ENCODE measurements around the gene ACADS. TPM values are rescaled to one million over a fixed set of nuclear protein-coding genes. Genes with fewer than 3 reads are reported as not detected.

ACADS gene
- polyA plus RNA-seq, 1 donor (not counting 4 experiments of a cell fraction or from before 2014, with no cell fraction given) = 2.2 TPM

DNA sequence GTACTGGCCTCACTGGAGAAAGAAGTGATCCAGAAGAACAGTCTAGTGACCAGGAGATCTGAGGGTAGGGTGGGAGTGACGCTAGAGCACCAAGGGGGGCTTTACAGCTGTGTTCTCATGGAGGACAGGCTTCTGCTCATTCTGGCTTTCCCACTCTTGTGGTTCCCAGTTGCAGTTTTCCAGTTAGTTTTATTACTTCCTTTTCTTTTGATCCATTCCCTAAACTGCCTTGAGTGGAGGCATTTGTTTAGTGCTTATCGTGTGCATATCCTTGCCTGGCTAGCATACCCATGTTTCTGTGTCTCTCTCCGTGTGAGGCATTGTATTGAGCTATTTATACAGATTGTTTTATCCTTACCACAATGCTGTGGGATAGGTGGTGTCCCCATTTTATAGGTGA lies 34.6 kb upstream of the ACADS start:
- Histone ChIP-seq H3K9ac (ENCODE audit: control insufficient read depth, extremely low read depth, insufficient read depth, low read length) (no peak overlapping the region), H3K36me3 (ENCODE audit: control insufficient read depth in 2 of 2, extremely low read depth in 1 of 2, insufficient read depth in 2 of 2, low read length in 2 of 2) (peaks cover 8 to 21% of the 10 kb centered on the region in 2 experiments), H3K27ac (ENCODE audit: control insufficient read depth, insufficient read depth, low read length) (no peak overlapping the region), H3K4me2 (ENCODE audit: control insufficient read depth, extremely low read depth, insufficient read depth, low read depth, low read length) (no peak overlapping the region), H4K20me1 (ENCODE audit: control insufficient read depth, extremely low read depth, insufficient read depth, low read length) (peaks cover 11% of the 10 kb centered on the region), H3K4me1 (ENCODE audit: control insufficient read depth, extremely low read depth, insufficient read depth, low read length) (peaks cover 19% of the 10 kb centered on the region), H3K27me3 (ENCODE audit: control insufficient read depth, extremely low read depth, insufficient read depth, low read length) (no peaks in the 10 kb centered on the region), H3K9me3 (ENCODE audit: control insufficient read depth, low read depth, low read length) (no peaks in the 10 kb centered on the region), H3K4me3 (ENCODE audit: control insufficient read depth in 2 of 3, extremely low read depth in 1 of 3, insufficient read depth in 2 of 3, low read depth in 1 of 3, low read length in 3 of 3) (no peak overlapping the region), H2AFZ (ENCODE audit: control insufficient read depth, low read length) (no peak overlapping the region), H3K79me2 (ENCODE audit: control insufficient read depth, insufficient read depth, low read length) (peaks cover 63% of the 10 kb centered on the region), H3K9me1 (ENCODE audit: control insufficient read depth, extremely low read depth, insufficient read depth, low read length) (no peaks in the 10 kb centered on the region)
- TF ChIP-seq, protein P1, sequence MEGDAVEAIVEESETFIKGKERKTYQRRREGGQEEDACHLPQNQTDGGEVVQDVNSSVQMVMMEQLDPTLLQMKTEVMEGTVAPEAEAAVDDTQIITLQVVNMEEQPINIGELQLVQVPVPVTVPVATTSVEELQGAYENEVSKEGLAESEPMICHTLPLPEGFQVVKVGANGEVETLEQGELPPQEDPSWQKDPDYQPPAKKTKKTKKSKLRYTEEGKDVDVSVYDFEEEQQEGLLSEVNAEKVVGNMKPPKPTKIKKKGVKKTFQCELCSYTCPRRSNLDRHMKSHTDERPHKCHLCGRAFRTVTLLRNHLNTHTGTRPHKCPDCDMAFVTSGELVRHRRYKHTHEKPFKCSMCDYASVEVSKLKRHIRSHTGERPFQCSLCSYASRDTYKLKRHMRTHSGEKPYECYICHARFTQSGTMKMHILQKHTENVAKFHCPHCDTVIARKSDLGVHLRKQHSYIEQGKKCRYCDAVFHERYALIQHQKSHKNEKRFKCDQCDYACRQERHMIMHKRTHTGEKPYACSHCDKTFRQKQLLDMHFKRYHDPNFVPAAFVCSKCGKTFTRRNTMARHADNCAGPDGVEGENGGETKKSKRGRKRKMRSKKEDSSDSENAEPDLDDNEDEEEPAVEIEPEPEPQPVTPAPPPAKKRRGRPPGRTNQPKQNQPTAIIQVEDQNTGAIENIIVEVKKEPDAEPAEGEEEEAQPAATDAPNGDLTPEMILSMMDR (optimal IDR thresholded peaks at IDR 0.05 in 1 of 3, IDR thresholded peaks at IDR 0.05 in 1 of 3, conservative IDR thresholded peaks at IDR 0.05 in 1 of 3; ENCODE audit: extremely low read depth in 1 of 3, insufficient read depth in 2 of 3, low read length in 3 of 3) = no peak
- no peak for TF ChIP-seq EZH2 (IDR thresholded peaks at IDR 0.05; ENCODE audit: low read length)
- dilution Hi-C loops (cut with MboI; ENCODE audit: extremely low pct_ligation_motif_present, low sequenced_read_pairs) = no loop called here
- no peak for FAIRE-seq
- no peak for DNase-seq (ENCODE audit: low read depth, low spot score)

DNA sequence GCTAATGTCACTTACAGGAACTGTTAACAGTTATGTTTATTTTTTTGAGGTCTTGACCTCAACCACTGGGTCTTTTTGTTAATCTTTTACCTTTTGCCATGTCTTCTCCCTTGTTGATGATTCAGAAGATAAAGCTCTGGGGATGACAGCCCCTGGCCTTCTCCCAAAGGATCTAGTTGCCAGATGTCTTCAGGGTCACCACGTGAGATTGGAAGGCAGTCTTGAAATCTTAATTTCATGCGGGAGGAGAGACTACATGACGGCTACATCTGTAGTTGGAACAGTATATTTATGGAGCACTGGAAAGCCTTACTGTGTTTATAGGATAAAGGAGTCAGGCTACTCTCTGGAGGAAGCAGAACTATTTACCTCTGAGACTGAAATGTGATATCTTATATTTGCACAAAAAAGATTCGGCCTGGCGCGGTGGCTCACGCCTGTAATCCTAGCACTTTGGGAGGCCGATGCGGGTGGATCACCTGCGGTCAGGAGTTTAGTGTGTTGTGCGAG lies 33.0 kb upstream of the ACADS start:
- H3K4me1 ChIP-seq (ENCODE audit: control insufficient read depth, extremely low read depth, insufficient read depth, low read length) = peaks cover 18% of the 10 kb centered on the region
- peaks cover 11 to 28% of the 10 kb centered on the region in 2 experiments for H3K36me3 ChIP-seq (ENCODE audit: control insufficient read depth in 2 of 2, extremely low read depth in 1 of 2, insufficient read depth in 2 of 2, low read length in 2 of 2)
- H3K79me2 ChIP-seq (ENCODE audit: control insufficient read depth, insufficient read depth, low read length) = peaks cover 57% of the 10 kb centered on the region
- H3K4me2 ChIP-seq (ENCODE audit: control insufficient read depth, extremely low read depth, insufficient read depth, low read depth, low read length) = no peak overlapping the region
- H3K9me1 ChIP-seq (ENCODE audit: control insufficient read depth, extremely low read depth, insufficient read depth, low read length) = no peaks in the 10 kb centered on the region
- H3K9ac ChIP-seq (ENCODE audit: control insufficient read depth, extremely low read depth, insufficient read depth, low read length) = no peak overlapping the region
- no peak for DNase-seq (ENCODE audit: low read depth, low spot score)
- FAIRE-seq = no peak
- peaks cover 11% of the 10 kb centered on the region for H4K20me1 ChIP-seq (ENCODE audit: control insufficient read depth, extremely low read depth, insufficient read depth, low read length)
- no peaks in the 10 kb centered on the region for H3K9me3 ChIP-seq (ENCODE audit: control insufficient read depth, low read depth, low read length)
- H3K27ac ChIP-seq (ENCODE audit: control insufficient read depth, insufficient read depth, low read length) = no peak overlapping the region
- dilution Hi-C loops (cut with MboI; ENCODE audit: extremely low pct_ligation_motif_present, low sequenced_read_pairs) = no loop called here
- no peaks in the 10 kb centered on the region for H3K27me3 ChIP-seq (ENCODE audit: control insufficient read depth, extremely low read depth, insufficient read depth, low read length)
- no peak for TF ChIP-seq EZH2 (IDR thresholded peaks at IDR 0.05; ENCODE audit: low read length)
- TF ChIP-seq, protein P1 (optimal IDR thresholded peaks at IDR 0.05 in 1 of 3, IDR thresholded peaks at IDR 0.05 in 1 of 3, conservative IDR thresholded peaks at IDR 0.05 in 1 of 3; ENCODE audit: extremely low read depth in 1 of 3, insufficient read depth in 2 of 3, low read length in 3 of 3) = no peak
- H3K4me3 ChIP-seq (ENCODE audit: control insufficient read depth in 2 of 3, extremely low read depth in 1 of 3, insufficient read depth in 2 of 3, low read depth in 1 of 3, low read length in 3 of 3) = no peak overlapping the region
- no peak overlapping the region for H2AFZ ChIP-seq (ENCODE audit: control insufficient read depth, low read length)

All from keratinocyte (primary cell).